CD4-positive, alpha-beta T cell treated with Interleukin-21 for 1 hour (primary cell): ENCODE measurements around the gene TTC28.
"Not testable (repeated sequence)": the region's sequence is repeated elsewhere in the genome, so short reads cannot be mapped to it uniquely, and the experiment has no call there.

Experiments used
- DNase-seq: peaks from one replicate; pipeline ENCODE4 v3.0.0-alpha.2; 2020

TTC28 gene

DNA sequence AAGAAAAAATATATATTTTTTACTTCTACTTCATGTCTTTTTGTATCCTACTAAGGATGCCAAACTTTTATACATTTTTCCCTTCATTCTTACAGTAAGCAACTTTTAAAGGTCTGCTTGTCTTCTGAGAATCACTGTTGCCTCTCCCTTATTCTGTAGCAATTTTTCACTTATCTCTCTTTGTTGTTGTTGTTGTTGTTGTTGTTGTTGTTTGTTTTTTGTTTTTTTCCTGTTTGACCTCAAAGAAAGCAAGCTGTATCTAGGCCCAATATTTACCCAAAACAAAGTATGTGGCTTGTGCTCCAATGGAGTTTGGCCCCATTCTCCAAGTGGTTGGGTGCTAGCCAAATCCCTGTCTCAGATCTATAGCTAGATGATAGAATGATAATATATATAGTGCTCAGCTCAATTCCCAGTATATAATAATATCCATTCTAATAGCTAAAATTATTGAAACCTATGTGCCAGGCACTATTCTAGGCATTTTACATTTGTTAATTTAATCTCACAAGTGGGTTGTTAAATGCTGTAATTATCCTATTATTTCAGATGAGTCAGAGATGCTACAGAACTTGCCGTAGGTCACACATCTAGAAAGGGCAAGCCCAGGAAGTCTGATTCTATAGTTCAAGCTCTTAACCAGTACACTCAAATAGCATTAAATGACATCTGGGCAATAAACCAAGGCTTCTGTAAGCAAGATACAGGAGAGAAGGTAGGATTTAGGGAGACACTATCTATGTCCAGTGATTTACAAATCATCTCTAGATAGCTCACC lies 555.5 kb downstream of the TTC28 start:
- DNase-seq = no peak

DNA sequence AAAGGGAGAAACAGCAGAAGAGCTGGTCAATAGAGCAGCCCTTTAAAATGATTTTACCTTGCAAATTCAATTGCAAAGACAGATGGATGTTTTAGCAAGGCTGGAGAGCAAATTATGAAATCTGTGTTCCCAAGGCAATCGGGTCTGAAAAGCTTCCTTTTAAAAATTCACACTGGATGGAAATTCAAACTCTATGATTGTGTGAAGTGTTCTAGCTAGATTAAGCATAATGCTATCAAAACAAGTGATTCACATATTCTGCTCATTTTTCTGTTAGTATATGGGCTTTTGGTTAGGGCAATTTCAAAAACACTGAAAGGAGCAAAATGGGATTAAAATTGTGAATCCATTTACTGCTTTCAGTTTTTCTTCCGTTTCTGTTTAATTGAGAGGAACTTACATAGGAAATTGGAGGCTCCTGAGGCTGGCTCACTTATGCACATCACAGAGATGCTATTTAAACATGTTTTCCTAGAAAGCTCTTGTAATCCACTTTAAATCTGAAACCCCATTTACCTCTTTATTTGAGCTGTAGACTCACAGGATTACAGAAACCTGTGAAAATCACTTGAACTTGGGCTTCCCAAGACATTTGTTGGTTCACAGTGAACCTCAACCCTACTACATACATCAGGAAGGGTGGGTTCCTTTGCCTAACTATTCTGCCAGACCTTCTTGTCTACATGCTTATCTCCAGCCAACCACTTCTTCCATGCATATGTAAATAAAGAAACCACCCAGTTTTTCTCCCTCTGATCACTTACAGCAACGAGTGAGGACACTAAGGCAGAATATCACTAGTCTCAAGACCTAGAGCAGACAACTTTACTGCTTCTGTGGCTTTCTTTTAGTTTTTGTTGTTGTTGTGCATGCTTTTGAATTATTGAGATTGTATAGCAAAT lies 558.7 kb downstream of the TTC28 start:
- DNase-seq = no peak

DNA sequence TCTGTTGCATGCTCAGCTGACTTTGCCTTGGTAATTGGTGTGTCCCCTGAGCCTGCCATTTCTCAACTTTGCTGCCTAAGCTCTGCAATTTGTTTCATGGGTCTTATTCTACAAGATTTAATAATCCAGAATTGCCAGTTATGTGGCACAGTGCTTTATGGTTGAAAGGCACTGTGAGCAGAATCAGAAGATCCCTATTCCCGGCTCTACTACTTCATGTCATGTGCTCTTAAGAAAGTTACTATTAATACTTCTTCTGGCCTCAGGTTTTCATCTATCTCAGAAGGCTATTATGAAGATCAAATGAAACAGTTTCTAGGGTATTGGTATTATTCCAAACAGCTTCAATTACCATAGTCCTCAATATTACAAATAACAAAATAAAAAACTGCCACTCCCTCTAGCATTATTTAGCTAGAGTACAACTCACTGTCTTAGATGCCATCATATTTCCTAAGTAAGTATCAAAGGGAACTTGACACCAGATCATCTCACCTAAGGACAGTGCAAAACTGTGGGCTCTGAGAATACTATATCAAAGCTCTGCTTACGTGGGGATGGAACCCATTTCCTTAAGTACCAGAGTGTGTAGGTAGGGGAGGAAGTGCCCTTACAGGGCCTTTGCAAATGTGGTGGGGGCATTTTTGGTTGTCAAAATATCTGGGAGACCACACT lies 560.5 kb downstream of the TTC28 start:
- no peak for DNase-seq

DNA sequence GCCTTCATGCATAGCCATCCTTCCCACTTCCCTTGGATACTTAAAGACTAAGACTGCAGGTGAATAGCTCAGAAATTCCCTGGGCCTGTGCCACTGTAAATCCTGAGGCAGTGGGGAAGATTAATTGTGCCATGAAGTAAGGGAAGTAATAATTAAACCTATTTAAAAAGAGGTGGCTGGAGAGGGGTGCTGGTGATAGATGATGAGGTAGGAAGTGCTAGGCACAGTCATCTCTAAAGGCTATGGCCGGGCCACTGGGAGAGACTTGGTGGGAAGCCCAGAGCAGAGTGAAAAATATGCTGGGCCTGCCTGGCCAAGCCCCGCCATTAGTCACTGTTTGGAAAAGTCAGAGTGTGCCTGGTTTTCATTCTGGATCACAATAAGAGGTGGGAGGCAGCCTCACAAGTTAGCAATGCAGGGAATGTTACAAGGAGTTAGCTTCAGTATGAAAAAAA lies 563.4 kb downstream of the TTC28 start:
- DNase-seq = no peak

DNA sequence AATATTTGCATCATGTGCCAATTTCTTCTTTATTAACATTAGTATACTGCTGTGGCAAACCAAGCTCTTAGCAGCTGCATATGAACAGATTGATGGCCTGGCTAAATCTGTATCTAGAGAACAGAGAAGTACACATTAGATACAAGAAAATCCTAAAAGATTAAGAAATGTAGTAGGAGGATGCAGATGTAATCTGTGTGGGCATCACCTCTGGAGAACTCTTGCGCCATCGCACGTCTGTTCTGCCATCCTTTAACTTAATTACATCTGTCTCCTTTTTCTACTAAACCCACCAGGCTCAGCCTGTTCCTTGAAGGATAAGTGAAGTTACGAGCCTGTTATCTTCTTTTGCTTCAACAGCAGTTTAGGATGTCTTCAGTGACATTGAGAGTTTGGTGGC lies 564.2 kb downstream of the TTC28 start:
- DNase-seq = no peak

DNA sequence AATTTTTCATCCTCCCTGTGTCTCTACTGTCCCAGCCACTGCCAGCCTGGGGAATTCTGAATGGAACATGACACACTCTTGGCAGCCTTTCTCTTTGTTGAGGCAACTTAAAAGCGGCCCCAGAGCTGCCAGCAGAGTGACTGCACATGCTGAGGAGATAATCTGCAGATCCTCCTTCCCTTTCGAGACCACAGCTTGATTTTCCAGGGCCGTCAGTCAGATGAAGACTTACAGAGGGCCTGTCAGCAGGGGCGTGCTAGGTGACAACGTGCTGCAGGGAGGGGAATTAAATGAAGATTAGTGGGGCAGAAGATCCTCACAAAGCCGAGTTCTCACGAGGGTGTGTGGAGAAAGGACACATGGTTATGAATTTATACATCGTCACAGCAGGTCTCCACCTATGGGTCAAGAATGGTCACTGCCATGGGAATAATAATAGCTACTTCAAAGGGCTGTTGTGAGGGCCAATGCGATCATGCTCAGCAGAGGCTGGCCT lies 567.0 kb downstream of the TTC28 start:
- no peak for DNase-seq

DNA sequence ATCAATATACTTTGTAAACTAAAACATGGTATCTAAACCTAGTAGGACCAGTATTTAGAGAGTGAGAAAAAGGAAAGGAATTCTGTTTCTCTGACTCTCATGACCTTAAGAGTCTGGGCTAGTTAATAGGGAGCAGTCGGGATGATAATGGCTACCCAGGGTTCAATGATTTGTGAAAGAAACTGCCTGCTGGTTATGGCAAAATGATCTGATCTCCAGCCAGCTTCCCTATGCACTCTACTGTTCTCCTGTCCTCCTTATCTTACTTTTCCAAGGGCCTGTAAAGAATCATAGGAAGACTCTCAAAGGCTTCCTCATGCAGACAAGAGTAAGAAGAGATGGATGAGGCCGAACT lies 567.5 kb downstream of the TTC28 start:
- DNase-seq = no peak

DNA sequence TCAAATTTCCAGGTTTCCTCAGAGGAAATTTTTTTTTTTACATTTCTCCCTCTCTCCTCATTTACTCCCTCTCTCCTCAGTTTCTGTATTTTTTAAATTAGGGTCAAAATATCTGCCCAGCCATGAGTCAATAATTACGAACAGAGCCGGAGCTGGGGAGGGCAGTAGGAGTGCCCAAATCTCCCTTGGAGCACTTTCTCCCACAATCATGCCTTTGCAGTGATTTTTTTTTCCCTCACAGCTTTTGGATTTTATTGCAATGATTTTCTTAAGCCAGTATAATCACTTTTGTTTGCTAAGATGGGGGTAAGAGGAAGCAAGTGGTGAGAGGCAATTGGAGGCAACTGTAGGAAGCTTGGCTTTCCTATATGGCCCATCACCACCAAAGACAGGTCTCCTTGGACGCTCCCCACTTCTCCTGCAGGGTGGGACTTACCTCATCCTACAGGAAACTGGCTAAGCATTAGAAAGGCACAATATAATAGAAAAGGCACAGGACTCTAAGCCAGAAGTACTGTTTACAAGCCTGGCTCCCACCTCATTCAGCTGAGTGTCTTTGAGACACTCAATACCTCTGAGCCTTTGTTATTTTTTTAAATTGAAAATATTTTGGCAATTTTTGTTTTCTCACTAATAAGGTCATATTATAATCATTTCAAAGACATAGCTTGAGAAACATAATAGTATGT lies 568.0 kb downstream of the TTC28 start:
- DNase-seq = no peak

DNA sequence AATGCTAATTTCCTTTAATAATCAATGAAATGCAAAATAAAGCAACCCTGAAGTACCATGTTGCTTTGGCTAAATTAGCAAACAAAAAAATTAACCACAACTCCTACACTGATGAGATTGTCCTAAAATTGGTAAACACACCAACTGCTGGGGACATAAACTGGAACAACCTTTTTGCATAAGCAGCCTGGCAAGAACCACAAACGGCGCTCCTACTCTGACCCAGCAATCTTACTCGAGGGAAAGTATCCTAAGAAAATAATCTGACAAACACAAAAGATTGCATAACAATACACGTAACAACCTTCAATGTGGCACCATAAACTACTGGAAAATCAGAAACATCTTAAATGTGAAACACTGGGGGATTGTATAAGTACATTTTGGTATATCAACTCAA lies 570.8 kb downstream of the TTC28 start:
- DNase-seq = no peak

DNA sequence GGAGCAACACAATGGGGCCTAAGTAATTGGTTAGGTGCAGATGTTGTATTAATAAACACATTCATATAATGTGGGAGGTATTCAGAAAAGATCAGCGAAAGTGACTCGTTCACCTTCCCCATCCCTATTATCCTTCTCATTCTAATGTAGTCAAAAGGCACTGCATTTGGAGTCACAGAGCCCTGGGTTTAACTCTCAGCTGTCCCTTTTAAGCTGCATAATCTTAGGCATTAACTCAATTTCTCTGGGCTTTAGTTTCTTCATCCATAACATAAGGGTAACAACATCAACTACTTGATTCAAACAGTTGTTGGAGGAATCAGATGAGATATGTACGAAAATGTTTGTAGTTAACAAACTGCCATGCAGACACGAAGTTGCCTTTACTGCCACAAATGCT lies 573.0 kb downstream of the TTC28 start:
- DNase-seq = no peak

DNA sequence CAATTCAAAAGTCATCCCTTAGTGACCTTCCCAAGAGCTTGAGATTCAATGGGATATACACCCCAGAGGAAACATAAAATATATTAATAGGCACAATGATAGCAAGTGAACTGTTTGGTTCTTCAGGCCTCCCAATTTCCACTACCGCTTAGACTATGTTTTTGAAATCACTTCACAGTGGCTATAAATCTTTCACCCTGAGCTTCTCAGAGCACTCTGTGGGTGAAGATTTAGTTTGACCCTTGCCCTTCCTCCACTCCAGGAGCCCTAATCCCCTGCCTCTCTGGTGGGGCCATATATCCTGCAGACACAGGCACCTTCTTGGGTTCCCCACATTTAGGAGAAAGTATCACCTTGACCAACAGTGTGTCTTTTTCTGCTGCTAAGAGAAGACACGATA lies 573.7 kb downstream of the TTC28 start:
- DNase-seq = no peak

DNA sequence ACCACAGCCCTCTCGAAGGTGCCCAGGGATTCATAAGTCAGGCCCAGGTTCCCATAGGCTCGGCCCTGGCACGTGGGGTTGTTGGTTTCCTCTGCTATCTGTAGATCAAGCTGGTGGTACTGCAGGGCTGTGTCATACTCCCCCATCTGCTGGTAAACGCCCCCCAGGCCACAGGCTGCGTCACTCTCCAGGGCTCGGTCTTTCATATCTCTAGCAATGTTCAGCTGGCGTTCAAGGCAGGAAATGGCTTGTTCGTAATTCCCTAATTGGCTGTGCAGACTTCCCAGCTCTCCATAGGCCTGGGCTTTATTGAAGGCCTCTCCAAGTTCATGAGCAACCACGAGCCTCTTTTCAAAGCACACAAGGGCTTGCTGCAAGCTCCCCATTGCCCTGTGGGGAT lies 574.2 kb downstream of the TTC28 start:
- no peak for DNase-seq

DNA sequence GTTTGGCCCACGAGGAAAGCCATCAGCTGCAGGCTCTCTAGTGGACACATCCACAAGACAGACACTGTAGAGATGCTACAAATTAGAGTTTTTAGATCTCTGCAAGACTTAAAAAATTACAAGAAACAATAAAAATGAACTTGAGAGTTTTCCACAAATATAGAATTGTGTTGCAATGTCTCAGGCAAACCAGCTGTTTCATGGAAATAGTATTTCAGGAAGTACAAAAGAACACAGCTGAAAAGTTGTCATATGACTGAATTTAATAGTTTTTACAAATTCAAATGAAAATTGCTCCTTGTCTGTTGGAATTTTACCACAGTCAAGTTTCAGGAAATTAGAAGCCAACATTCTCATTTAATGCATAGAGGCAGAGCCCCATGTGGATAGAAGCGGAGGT lies 576.0 kb downstream of the TTC28 start:
- no peak for DNase-seq

DNA sequence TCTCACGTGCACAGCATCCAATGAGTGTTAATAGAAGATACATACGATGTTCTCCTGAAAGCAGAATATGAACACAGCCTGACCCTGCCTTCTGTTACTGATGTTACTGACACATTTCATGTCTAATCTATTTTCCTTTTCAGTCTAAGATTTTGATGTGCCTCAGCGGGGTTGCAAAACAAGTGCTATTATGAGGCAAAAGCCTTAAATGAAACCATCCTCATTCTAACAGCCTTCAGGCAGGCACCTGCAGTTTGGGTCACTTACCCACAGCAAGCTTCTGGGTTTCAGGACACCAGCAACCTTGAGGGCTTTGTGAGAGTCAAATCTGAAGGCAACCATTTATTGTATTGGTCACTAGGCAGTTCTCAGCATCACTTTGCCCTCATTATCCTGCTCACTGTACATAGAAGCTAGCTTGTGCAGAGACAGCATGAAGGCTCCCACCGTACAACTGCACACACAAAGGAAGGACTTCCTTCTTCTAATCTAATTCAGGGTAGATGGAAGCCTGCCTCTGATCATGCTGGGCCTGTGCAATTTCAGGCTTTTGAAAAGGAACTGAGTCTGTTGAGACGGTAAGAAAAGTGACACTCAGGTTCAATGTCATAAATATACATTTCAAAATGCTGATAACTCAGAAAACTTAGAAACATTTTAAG lies 577.4 kb downstream of the TTC28 start:
- DNase-seq = no peak

DNA sequence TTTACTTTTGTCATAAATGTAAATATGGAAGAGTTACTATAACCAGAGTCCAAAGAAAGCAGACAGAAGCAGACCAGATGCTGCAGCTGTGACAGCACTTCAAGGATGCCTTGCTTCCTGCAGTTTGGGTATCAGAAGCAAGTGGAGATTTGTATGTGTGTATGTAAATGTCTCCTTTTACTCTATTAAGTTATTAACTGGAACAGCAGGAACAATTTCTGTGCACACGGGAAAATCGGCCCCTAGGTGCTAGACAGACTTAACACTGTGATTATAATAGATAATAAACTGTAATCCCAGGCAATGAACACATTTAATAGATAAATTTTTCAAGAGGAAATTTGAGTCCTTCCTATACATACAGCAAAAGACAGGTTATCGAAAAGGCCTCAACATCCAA lies 582.0 kb downstream of the TTC28 start:
- DNase-seq = no peak

DNA sequence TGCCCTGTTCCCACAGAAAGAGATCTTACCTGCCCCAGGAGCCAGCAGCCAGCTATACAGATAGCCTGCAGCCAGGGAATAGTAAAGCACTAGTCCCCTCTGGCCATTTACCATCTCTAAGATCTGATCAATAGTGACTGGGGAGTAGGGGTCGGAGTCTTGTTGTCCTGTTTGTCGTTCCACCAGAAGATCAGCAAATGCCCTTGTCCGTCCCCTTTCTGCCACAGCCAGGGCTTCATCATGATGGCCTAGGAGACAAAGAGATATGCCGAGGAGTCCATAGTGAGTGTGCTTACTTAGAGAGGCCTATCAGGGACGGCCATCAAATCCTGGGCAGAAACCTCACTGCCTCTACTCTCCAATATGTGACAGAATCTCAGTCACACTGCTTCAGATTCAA lies 583.5 kb downstream of the TTC28 start:
- no peak for DNase-seq

DNA sequence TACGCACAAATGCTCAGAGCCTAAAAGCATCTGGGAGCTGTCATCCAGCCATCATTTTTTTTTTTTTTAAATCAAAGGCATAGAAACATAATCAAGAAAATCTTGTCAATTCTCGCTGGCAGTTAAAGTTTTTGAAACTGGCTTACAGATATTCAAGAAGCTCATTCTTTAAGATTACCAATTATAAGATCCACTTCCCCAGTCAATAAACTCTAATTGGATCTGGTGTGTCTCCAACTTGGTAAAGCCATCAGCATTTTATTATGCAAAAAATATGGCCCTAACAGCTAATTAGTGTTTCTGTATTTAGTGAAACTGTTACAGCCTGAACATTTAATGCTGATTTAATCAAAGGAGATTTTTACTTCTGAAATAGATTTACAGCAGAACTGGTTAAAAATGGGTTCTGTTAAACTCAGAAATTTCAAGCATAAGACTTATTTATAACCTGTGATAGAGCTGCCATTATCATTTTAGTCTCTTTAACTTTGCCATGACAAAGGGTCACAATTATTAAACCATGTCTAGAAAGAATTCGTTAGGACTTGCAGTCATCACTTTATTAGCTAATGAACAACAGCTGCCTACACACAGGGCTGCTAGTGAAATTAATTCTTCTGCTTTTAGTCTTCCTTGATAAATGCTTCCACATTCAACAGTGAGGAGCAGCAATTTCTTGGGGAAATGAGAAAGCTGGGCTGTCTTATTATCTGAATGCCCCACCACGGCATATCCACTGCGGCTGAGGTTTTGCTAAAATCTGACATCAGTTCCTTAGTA lies 584.1 kb downstream of the TTC28 start:
- DNase-seq = no peak

DNA sequence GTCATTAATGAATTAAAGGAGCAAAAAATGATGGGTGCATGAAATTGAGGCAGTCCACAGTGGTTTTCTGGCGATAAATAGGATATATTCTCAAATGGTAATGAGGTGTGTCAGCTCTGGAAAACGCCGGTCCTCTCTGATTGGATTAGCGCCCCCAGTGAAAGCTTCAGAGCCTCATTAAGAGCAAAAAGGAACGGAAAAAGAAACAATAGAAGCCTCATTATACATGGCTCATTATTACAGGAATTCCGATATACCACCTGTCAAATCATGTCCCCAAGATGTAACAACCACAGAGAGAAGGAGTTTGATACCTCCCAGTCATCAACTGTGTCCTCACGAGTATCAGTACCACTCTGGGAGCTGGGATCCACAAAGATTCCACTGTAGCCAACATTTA lies 584.9 kb downstream of the TTC28 start:
- DNase-seq = no peak

DNA sequence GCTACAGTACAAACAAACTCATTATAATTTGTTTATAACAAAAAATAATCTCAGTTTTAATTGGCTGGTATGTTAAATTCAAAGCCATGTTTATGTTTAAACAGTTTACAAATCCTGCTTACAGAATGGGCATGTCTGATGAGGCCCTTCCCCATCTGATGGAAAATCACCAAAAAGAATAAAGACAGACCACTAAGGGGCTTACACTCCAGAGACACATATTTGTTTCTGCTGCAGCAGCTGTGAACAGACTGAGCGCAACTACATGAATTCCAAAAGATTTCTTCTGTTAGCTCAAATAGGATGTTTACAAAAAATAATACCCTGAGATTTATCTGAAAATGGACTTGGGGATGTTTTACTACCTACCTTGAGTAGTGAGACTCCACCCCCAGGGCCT lies 585.9 kb downstream of the TTC28 start:
- DNase-seq = no peak

DNA sequence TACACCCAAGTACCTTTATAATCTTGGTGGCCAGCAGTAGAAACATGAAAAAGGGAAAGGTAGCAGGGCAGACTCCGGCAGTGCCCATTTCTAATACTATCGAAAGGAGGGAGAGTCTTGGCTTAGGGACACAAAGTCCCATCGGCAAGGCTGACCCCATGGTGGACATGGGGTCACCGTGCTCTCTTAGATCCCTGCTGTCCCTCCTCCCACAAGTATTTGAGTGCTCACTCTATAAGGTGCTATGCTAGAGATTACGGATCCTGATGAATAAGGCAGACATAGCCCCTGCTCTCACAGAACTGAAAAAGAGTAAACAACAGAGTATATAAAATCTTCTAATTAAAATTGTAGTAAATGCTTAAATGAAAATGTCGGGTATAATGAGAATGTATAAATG lies 588.2 kb downstream of the TTC28 start:
- no peak for DNase-seq

DNA sequence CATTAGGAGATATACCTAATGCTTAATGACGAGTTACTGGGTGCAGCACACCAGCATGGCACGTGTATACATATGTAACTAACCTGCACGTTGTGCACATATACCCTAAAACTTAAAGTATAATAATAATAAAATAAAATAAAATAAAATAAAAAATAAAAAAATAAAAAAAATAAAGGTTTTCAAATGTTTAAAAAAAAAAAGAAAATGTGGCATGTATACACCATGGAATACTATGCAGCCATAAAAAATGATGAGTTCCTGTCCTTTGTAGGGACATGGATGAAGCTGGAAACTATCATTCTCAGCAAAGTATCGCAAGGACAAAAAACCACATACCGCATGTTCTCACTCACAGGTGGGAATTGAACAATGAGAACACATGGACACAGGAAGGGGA lies 590.1 kb downstream of the TTC28 start:
- not testable (repeated sequence) for DNase-seq

DNA sequence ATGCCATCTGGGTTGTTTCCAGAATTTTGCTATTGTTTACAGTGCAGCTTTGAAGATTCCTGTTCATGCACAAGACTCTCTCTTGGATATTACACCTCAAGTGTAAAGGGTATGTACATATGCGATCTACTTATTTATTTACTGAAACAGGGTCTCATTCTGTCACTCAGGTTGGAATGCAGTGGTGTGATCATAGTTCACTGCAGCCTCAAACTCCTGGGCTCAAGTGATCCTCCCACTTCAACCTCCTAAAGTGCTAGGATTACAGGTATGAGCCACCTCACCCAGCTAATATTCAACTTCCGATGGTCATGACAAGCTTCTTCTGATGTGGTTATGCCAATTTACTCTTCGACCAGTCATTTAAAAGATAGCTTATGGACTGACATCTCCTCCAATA lies 602.5 kb downstream of the TTC28 start:
- no peak for DNase-seq
